ENCODE measurements around the gene IDH3B.

Gene IDH3B

DNA sequence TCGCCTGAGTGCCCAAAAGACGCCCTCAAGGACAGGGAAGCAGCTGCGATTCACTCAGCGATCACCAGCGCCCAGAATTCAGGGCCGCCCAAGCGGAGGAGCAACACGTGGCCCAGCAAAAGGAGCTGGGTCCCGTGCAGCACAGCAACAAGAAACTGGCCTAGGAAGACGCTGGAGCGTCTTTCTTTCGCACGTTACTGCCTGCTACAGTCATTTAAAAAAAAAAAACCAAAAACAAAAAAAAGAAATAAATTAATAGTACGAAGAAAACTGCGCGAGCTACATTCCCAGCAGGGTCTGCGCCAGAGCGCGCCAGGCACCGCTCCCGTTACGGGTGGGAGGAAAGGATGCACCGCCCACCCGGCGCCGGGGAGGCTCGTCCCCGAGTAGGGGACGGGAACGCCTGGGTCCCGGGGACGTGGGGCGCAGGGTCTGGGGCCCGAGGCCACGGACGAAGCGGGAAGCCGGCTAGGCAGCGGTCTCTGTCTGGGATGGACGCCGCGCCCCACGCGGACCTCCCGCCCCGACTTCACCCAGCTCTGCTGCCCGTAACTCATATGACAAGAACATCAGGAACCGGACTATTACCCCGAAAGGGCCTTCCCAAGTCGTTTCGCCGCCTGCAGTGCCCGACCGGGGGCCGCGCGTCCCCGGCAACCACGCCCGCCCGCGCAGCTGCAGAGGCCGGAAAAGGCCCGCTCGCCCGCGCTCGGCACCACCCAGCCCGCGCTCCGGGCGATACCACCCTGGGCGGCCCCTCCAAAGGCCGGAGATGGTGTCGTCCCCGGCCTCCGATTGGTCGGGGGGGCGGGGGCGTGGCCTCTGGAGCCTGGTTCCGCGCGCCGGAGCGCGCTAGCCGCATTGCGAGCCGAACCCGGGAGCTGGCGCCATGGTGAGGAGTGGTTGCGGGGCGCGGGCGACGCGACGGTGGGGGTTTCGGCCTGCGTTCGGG lies 12.0 kb downstream of the IDH3B start, which contains the start of gene NOP56:
Gene NOP56 (plus strand): TSS at position 861 of the 952 bp plus-strand sequence. CDS start 29 bp downstream, at position 890.
- TF ChIP-seq, protein P1, sequence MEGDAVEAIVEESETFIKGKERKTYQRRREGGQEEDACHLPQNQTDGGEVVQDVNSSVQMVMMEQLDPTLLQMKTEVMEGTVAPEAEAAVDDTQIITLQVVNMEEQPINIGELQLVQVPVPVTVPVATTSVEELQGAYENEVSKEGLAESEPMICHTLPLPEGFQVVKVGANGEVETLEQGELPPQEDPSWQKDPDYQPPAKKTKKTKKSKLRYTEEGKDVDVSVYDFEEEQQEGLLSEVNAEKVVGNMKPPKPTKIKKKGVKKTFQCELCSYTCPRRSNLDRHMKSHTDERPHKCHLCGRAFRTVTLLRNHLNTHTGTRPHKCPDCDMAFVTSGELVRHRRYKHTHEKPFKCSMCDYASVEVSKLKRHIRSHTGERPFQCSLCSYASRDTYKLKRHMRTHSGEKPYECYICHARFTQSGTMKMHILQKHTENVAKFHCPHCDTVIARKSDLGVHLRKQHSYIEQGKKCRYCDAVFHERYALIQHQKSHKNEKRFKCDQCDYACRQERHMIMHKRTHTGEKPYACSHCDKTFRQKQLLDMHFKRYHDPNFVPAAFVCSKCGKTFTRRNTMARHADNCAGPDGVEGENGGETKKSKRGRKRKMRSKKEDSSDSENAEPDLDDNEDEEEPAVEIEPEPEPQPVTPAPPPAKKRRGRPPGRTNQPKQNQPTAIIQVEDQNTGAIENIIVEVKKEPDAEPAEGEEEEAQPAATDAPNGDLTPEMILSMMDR (IDR thresholded peaks at IDR 0.05; ENCODE audit: borderline replicate concordance, insufficient read depth, low read depth, low read length): no peak
- peak within 1 kb of the TSS; percentile 90 for H3K4me3 ChIP-seq (ENCODE audit: low read depth, low read length)

DNA sequence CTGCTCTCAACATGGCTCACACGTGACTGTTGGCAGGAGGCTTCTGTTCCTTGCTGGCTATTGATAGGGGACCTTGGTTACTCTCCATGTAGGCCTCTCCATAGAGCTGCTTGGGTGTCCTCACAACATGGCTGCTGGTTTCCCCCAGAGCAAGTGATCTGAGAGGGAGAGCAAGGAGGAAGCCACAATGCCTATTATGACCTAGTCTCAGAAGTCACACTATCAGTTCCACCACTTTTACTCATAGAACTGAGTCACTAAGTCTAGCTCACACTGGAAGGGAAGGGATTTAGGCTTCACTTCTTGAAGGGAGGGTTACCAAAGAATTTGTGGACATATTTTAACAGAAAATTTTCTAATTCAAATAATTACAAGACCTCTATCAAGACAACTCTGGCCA lies 20.3 kb downstream of the IDH3B start:
- TF ChIP-seq, protein P1 (IDR thresholded peaks at IDR 0.05; ENCODE audit: borderline replicate concordance, insufficient read depth, low read depth, low read length): no peak
- no peak overlapping the region for H3K4me3 ChIP-seq (ENCODE audit: low read depth, low read length)

DNA sequence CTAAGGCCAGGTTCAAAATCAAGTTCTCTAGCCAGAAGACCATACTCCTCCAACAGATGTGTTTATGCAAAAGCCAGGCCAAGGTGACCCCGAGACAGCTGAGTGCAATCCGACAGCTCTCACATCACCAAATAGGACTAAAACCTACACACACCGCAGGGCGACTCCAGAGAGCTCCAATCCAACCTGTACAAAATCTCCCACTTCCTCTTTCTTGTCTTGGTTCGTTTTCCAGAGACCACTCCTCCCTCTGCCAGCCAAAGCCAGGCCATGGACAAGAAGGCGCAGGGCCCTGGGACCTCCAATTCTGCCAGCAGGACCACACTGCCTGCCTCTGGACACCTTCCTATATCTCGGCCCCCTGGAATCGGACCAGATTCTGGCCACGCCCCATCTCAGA lies 23.1 kb downstream of the IDH3B start:
- TF ChIP-seq, protein P1 (IDR thresholded peaks at IDR 0.05; ENCODE audit: borderline replicate concordance, insufficient read depth, low read depth, low read length): no peak
- no peak overlapping the region for H3K4me3 ChIP-seq (ENCODE audit: low read depth, low read length)

DNA sequence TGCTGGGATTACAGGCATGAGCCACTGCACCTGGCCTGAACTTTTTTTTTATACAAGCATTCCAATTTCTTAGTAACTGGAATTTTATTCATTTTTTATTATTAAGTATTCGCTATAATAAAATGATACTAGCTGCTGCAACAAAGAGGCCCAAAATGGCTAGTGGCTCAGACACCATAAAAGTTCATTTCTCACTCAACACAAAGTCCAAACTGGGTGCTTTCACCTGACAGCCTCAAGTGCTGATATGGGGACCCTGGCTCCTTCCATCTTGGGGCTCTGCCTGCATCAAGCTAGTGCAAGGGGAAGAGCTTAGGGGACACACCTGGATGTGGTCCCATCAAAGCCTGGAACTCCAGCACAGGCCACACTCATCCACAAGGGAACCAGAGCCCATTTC lies 23.8 kb downstream of the IDH3B start:
- no peak overlapping the region for H3K4me3 ChIP-seq (ENCODE audit: low read depth, low read length)
- TF ChIP-seq, protein P1 (IDR thresholded peaks at IDR 0.05; ENCODE audit: borderline replicate concordance, insufficient read depth, low read depth, low read length): no peak

DNA sequence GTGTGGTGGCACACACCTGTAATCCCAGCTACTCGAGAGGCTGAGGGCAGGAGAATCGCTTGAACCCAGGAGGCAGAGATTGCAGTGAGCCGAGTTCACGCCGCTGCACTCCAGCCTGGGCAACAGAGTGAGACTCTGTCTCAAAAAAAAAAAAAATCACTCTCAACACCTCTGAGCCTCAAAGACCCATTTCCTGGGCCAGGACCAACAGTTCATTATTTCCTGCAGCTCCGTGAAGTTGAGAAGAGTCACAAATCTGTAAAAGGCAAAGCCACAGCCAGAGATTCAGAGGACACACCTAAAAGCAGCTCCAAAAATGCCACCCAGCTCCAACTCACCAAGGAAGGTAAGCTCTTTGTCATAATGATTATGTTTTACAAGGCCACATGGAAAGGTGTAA lies 26.8 kb downstream of the IDH3B start:
- H3K4me3 ChIP-seq (ENCODE audit: low read depth, low read length): no peak overlapping the region
- TF ChIP-seq, protein P1 (IDR thresholded peaks at IDR 0.05; ENCODE audit: borderline replicate concordance, insufficient read depth, low read depth, low read length): no peak

DNA sequence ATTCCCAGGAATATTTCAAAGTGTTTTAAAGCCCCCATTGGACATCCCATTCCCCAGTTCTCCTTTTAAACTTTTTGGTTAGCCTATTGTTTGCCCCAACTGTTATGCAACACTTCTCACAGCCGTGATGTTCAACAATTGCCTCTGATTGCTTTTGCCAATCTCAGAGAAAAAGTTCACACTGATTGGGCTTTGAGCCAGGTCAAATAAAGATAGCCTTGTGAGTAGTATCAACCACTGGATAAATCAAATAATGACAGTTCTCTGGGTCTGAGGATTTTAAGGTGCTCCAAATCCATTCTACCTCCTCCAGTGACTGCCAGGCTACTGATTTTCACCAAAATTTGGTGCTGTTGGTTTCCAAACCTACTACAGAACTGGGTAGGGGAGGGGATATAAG lies 30.6 kb downstream of the IDH3B start:
- no peak overlapping the region for H3K4me3 ChIP-seq (ENCODE audit: low read depth, low read length)
- TF ChIP-seq, protein P1 (IDR thresholded peaks at IDR 0.05; ENCODE audit: borderline replicate concordance, insufficient read depth, low read depth, low read length): no peak

DNA sequence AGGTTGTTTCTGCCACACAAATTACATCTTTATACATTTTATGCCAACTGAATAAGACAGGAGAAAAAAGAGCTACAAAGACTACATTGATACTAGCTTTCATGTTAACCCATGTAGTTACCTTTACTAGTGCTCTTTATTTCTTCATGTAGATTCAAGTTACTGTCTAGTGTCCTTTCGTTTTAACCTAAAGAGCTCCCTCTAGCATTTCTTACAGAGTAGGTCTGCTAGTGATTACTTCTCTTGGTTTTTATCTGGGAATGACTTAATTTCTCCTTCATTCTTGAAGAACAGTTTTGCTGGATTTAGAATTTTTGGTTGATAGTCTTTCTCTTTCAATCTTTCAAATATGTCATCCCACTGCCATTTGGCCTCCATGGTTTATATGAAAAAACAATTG lies 32.8 kb downstream of the IDH3B start:
- TF ChIP-seq, protein P1 (IDR thresholded peaks at IDR 0.05; ENCODE audit: borderline replicate concordance, insufficient read depth, low read depth, low read length): no peak

More for the DNA sequence above, 32.8 kb downstream of the IDH3B start:
- H3K4me3 ChIP-seq (ENCODE audit: low read depth, low read length): no peak overlapping the region

Data from GM12875 (cell line).